Calu3 (cell line): Measurements from ENCODE around the gene PRKAB1. TPM values are rescaled to one million over a fixed set of nuclear protein-coding genes. Genes with fewer than 3 reads are reported as not detected.
A peak's percentile ranks its signal among the peaks of the same experiment; 100 is the strongest.

Experiments
- BruUV-seq: library from RNA; stranded (reverse); fragments of 400-500 nt; replicated peaks from 2 replicates; lab custom pipeline; 2021; lab: Mats Ljungman, UMichigan
- CTCF ChIA-PET: fragments of 300-600 bp; sonication (Branson Sonifier 250); formaldehyde crosslinking; loops from one replicate; lab custom pipeline; 2022; ENCODE audit warnings: antibody characterized with exemption; lab: Charles Lee
- DNase-seq: peaks from one replicate; pipeline ENCODE4 v3.0.0; 2022
- H3K27ac Mint-ChIP-seq: one replicate; pipeline ENCODE4 v1.8.0; 2022; ENCODE audit warnings: mixed read lengths; ENCODE audit not compliant: unreplicated experiment
- H3K27me3 Mint-ChIP-seq: one replicate; pipeline ENCODE4 v1.8.0; 2022; ENCODE audit warnings: mixed read lengths; ENCODE audit not compliant: unreplicated experiment
- H3K36me3 Mint-ChIP-seq: one replicate; pipeline ENCODE4 v1.8.0; 2022; ENCODE audit warnings: mild to moderate bottlenecking, moderate library complexity, mixed read lengths; ENCODE audit not compliant: insufficient read depth, unreplicated experiment
- H3K4me1 Mint-ChIP-seq: one replicate; pipeline ENCODE4 v1.8.0; 2022; ENCODE audit warnings: mild to moderate bottlenecking, low read depth, mixed read lengths; ENCODE audit not compliant: unreplicated experiment
- H3K4me3 Mint-ChIP-seq: one replicate; pipeline ENCODE4 v1.8.0; 2022; ENCODE audit warnings: mild to moderate bottlenecking, low read depth, moderate library complexity, mixed read lengths; ENCODE audit not compliant: unreplicated experiment
- H3K9me3 Mint-ChIP-seq: one replicate; pipeline ENCODE4 v1.8.0; 2022; ENCODE audit warnings: low read depth, mixed read lengths; ENCODE audit not compliant: unreplicated experiment
- intact Hi-C: fragments of 100-400 bp; cut with micrococcal nuclease; formaldehyde crosslinking; loops from one replicate; pipeline ENCODE4 v1.10.0; 2022; ENCODE audit not compliant: unreplicated experiment
- total RNA-seq: library from RNA; stranded (reverse); gene quantifications from 2 replicates; pipeline ENCODE4 v1.2.3, GENCODE V29; 2022
- TF ChIP-seq, protein P1 (sequence below): fragments of 200-600 bp; IDR thresholded peaks from one replicate; pipeline ENCODE4 v1.8.0; 2022; ENCODE audit warnings: antibody characterized with exemption; ENCODE audit not compliant: unreplicated experiment

PRKAB1 gene
- total RNA-seq, 1 experiment from 2014 or later = 82.7 TPM

DNA sequence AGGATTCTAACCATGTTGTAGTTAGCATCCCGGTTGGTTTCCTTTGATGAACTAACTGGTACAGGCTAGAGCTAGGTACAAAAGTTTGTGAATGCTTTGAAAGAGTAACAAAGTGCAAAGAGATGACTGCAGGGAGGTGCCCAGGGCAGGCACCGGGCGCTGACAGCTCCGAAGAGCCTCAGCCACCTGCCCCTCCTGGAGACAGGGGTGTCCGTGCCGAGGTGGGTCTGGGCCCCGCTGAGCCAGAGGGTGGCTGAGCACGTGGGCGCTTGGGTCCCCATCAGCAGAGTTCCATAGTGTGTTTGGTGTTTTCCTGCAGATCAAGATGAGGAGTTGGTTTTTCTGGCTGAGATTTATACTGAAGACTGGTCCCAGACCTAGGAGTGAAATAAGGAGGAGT, 19.9 kb downstream of the PRKAB1 start:
- no peaks in the 10 kb centered on the region for H3K9me3 Mint-ChIP-seq
- H3K27me3 Mint-ChIP-seq = no peaks in the 10 kb centered on the region
- intact Hi-C loops = no loop called here
- TF ChIP-seq, protein P1, sequence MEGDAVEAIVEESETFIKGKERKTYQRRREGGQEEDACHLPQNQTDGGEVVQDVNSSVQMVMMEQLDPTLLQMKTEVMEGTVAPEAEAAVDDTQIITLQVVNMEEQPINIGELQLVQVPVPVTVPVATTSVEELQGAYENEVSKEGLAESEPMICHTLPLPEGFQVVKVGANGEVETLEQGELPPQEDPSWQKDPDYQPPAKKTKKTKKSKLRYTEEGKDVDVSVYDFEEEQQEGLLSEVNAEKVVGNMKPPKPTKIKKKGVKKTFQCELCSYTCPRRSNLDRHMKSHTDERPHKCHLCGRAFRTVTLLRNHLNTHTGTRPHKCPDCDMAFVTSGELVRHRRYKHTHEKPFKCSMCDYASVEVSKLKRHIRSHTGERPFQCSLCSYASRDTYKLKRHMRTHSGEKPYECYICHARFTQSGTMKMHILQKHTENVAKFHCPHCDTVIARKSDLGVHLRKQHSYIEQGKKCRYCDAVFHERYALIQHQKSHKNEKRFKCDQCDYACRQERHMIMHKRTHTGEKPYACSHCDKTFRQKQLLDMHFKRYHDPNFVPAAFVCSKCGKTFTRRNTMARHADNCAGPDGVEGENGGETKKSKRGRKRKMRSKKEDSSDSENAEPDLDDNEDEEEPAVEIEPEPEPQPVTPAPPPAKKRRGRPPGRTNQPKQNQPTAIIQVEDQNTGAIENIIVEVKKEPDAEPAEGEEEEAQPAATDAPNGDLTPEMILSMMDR = no peak
- no peak overlapping the region for H3K4me3 Mint-ChIP-seq
- H3K27ac Mint-ChIP-seq = peak overlapping the region; percentile 21
- H3K36me3 Mint-ChIP-seq = peaks cover 40% of the 10 kb centered on the region
- CTCF ChIA-PET = interaction anchor here (0.7 kb wide), 1 partner anchor 17 kb away, joined by 3 read pairs; no protein-coding TSS in a partner anchor
- no TSS peak for BruUV-seq
- DNase-seq = no peak
- peaks cover 45% of the 10 kb centered on the region for H3K4me1 Mint-ChIP-seq

DNA sequence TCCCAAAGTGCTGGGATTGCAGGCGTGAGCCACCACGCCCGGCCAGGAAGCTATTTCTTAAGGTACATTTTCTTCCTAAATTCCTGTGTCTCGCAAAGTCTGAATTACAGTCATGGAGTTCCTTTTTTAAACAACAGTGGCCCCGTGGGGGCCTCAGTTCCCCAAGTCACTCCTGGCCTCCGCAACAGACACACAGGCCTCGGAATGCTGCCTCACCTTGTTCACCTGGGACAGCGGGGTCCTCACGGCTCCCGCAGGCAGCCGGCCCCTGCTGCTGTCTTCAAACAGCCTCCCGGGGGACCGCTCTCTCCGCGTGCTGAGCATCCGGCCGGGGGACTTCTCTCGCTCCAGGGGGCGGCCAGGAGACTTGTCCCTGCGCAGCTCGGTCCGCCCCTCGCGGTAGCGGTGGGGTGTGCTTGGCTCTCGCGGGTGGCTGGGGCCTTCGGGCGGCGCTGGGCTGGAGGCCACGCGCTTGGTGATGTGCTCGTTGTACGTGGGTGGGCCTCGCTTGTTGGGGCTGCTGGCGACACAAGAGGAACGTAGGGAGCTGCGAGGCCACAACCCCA, 22.1 kb downstream of the PRKAB1 start:
- no peaks in the 10 kb centered on the region for H3K27me3 Mint-ChIP-seq
- CTCF ChIA-PET = no interaction called here
- no peak for DNase-seq
- H3K36me3 Mint-ChIP-seq = peaks cover 28% of the 10 kb centered on the region
- no peak overlapping the region for H3K4me3 Mint-ChIP-seq
- TF ChIP-seq, protein P1 = no peak
- intact Hi-C loops = no loop called here
- H3K27ac Mint-ChIP-seq = no peak overlapping the region
- no peaks in the 10 kb centered on the region for H3K9me3 Mint-ChIP-seq
- peaks cover 41% of the 10 kb centered on the region for H3K4me1 Mint-ChIP-seq
- no TSS peak for BruUV-seq

DNA sequence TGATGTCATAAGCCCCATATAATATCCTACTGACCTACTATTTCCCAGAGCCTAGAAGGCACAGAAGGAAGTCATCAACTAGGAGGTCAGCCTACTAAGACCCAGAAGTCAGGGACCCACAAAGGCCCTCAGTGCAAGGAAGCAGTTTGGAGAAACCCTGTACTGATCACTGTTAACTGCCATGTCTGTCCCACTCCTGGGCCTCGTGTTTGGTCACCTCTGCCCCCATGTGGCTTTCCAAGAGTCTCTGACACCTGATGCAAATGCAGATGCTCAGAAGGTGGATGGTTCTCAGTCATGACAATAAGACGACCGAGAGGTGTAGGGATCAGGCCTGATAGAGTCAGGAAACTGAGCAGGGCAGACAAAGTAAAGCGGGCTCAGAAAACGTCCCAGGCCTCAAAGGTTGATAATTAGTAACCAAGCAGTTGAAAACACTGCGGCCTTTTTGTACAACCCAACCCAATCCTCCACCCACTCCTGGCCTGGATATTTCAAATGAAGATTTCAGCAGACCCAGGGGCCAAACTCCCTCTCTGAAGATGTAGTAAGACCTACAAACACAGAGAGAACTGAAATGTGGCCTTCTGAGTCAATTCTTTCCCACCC, 23.4 kb downstream of the PRKAB1 start:
- H3K9me3 Mint-ChIP-seq = no peaks in the 10 kb centered on the region
- TF ChIP-seq, protein P1 = no peak
- H3K36me3 Mint-ChIP-seq = peaks cover 20% of the 10 kb centered on the region
- no peak for DNase-seq
- H3K27ac Mint-ChIP-seq = no peak overlapping the region
- peaks cover 28% of the 10 kb centered on the region for H3K4me1 Mint-ChIP-seq
- no peak overlapping the region for H3K4me3 Mint-ChIP-seq
- H3K27me3 Mint-ChIP-seq = no peaks in the 10 kb centered on the region
- CTCF ChIA-PET = interaction anchor here (0.7 kb wide), 1 partner anchor 176 kb away, joined by 6 read pairs; no protein-coding TSS in a partner anchor
- no TSS peak for BruUV-seq
- intact Hi-C loops = no loop called here

DNA sequence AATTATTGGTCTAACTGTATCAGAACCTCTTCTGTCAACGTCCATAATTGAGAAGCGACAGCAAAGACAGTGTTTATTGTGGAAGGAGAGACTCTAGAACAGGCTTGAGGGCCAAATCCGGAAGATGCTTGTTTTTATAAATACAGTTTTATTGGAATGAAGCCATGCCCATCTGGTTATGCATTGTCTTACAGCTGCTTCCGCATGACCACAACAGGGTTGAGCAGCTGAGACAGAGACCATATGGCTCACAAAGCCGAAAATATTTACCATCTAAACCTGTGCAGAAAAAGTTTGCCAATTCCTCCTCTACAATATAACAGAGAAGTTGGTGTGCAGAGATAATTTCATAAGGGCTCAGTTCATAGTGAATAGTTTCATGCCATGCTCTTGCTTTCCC, 24.5 kb downstream of the PRKAB1 start:
- H3K27ac Mint-ChIP-seq = no peak overlapping the region
- H3K36me3 Mint-ChIP-seq = peaks cover 19% of the 10 kb centered on the region

More for the DNA sequence above, 24.5 kb downstream of the PRKAB1 start:
- TF ChIP-seq, protein P1 = no peak
- H3K4me3 Mint-ChIP-seq = no peak overlapping the region
- intact Hi-C loops = no loop called here
- DNase-seq = no peak
- H3K27me3 Mint-ChIP-seq = no peaks in the 10 kb centered on the region
- BruUV-seq = no TSS peak
- peaks cover 22% of the 10 kb centered on the region for H3K4me1 Mint-ChIP-seq
- H3K9me3 Mint-ChIP-seq = no peaks in the 10 kb centered on the region
- CTCF ChIA-PET = no interaction called here
